GM19463 (cell line): ENCODE results near the gene F2.
"Not testable (repeated sequence)": the region's sequence is repeated elsewhere in the genome, so short reads cannot be mapped to it uniquely, and the experiment has no call there.

ENCODE experiments used
- ATAC-seq: cut with Tn5 transposase; IDR thresholded peaks from one replicate; pipeline ENCODE4 v1.9.1; 2021; ENCODE audit warnings: mild to moderate bottlenecking, moderate library complexity; ENCODE audit not compliant: unreplicated experiment

The F2 gene

DNA sequence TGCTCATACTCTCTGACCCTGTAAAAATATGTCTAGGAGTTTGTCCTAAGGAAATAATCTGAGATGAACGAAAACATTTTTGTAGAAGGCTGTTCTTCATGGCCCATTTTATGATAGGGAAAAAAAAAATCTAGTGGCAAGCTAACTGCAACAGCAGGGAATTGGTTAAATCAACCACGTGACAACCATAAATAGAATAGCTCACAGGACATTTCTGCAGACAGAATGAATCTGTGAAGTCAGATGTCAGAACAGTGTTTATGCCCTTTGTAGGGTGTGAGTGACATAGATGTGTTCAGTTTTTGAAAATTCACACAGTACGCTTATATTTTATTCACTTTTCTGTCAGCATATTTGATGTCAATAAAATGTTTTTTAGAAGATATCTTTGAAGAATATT, 34.6 kb upstream of the F2 start:
- ATAC-seq = no peak

DNA sequence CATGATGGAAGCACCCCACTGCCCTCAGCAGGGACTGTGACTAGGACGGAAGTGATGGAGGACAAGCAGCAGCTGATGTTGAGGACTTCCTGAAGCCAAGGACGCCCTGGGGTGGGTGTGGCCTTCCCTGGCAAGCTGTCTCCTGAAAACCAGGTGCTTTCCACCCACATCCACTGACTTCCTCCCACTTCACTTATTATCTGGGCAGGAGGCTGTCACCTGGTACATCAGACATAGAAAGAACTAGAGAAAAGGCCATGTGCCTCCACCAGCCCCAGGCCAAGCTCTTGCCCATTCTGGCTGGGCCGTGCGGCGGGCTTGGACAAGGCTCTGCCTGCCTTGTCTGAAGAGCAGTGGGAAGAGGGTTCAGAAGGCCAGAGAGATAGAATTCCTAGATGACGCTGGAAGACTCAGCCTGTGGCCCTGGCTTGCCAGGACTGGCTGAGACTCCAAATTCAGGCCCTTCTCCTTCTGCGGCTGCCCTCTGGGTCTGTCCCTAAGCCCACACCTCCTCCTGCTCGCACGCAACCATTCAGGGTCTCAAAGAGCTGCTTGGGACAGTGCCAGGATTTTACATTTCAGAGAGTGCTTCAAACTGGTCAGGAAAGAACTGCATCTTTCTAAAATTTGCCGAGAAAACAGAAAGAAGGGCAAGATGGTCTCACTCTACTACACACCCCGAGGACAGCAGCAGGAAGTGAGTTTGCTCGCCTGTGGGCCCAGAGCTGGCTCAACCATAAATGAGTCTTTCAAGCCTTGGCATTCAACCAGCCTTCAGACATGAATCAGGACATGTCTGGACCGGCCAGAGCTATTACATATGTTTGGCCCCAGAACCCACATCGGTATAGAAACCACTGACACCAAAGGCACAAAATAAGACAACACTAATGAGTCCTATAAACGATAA, 31.9 kb upstream of the F2 start:
- ATAC-seq = no peak

DNA sequence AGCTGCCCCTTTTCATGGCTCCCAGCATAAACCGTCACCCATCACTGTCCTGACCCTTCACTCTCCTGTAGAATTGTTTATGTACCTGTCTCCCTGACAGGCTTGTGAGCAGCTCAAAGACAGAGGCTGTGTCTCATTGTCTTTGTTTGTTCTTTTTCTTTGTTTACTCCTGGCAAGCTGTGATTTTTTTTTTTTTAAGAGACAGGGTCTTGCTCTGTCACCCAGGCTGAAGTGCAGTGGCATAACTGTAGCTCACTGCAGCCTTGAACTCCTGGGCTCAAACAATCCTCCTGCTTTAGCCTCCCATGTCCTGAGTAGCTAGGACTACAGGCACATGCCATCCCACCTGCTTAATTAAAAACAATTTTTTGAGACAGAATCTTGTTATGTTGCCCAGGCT, 28.3 kb upstream of the F2 start:
- ATAC-seq = no peak

DNA sequence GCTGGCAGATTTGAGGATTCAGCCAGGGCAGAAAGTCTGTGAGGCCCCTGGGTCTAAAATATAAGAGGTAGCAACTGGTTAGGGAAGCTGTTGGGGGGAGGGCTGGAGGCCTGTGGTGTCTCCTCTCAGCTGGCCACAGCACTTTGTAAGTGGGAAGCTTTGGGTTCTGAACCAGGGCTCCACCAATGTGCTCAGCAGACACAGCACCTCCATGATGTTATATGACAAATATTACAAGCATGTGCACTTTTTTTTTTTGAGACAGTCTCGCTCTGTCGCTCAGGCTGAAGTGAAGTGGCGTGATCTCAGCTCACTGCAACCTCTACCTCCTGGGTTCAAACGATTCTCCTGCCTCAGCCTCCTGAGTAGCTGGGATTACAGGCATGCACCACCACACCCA, 26.6 kb upstream of the F2 start:
- no peak for ATAC-seq

GRCh38 chr11:46693597-46694012, 25.4 kb upstream of the F2 start:
- ATAC-seq = no peak

GRCh38 chr11:46694072-46694471, 24.9 kb upstream of the F2 start:
- no peak for ATAC-seq

DNA sequence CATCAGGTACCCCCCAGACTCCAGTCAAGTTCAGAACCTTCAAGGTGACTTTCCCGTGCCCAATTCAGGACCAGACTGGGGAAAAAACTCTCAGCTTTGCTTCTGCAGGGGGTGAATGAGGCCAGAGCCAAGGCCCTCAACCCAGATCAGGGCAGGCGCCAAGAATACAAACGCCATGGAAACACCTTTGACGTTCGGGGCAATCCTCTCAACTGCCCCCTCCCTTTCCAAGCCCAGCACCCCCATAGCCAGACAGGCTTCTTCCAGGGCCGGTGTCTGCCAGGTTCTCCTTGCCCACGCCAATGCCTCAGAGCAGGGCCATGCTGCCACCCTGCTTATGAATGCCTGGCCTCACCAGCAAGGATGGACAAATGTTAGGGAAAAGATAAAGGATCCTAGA, 24.4 kb upstream of the F2 start:
- ATAC-seq = no peak

DNA sequence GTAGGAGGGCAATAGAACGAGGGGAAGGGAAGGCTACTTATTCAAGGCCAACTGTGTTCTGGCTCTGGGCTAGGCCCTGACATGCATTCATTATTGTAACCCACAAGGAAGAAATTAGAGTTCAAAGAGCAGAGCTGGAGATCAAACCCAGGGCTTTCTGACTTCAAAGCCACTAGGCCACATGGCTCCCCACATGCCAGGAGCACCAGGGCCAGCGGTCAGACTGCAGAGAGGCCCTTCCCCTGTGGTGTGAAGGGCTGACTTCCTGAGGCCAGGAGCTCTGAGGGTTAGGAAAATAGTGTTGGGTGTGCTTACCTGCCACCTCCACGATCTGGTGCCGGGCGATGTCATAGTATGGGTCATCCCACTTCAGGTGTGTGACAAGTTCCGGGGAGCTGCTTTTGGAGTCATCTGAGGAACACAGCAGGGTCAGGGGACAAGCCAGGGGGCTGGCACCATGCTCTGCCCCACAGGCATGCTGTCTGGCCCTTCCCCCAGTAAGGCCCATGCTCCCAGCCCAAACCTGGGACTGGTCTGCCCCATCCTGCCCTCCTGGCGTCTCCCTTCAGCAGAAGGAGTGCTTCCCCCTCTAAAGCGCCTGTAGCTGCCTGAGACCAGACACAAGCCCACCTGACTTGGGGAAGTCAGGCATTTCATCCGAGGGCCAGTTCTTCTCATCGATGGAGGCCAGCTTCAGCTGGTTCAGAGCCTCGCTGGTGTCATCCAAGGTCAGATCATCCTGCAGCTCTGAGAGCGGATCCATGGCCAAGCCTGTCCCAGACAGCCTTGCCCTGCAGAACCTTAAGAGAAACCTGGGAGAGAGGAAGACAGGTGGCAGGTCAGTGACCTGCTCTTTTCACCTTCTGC, 23.4 kb upstream of the F2 start:
- ATAC-seq = no peak

- no peak for ATAC-seq
These were observed 22.8 kb upstream of the F2 start for GRCh38 chr11:46696212-46696558.

- no peak for ATAC-seq
These were observed 21.7 kb upstream of the F2 start for GRCh38 chr11:46697303-46697702.

DNA sequence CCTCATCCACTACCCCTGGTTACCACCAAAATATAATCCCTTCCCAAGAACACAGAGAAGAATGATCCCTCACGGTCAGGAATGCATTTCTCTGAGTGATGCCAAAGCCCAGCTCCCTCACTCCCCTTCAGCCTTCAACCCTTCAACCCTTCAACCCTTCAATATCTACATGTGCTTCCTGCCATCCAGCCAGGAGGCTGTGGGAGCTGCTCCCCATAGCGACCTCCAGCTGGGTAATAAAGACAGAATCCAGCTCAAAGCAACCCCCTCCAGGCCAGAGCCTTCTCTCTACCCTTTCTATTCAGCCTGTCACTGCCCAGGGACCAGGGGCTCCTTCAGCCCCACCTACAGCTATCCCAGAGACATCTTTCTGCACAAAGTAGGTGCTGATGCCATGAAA, 21.3 kb upstream of the F2 start:
- no peak for ATAC-seq

DNA sequence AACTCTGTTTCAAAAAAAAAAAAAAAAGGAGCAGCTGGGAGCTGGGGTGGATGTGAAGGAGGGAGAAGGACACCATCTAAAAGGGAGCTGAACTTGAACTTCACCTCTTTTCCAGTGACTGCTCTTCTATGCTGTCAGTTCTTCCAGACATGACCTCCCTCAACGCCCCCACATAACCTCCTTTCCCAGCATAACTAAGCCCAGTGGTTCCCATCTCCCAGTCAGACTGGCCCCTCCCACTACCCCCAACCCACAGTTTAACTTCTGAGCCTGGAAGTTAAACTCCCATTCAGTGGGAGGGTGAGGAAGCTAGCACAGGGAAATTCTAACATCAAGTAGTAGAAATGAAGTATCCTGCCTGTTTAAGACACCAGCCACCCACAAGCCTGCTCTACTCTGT, 20.4 kb upstream of the F2 start:
- no peak for ATAC-seq

DNA sequence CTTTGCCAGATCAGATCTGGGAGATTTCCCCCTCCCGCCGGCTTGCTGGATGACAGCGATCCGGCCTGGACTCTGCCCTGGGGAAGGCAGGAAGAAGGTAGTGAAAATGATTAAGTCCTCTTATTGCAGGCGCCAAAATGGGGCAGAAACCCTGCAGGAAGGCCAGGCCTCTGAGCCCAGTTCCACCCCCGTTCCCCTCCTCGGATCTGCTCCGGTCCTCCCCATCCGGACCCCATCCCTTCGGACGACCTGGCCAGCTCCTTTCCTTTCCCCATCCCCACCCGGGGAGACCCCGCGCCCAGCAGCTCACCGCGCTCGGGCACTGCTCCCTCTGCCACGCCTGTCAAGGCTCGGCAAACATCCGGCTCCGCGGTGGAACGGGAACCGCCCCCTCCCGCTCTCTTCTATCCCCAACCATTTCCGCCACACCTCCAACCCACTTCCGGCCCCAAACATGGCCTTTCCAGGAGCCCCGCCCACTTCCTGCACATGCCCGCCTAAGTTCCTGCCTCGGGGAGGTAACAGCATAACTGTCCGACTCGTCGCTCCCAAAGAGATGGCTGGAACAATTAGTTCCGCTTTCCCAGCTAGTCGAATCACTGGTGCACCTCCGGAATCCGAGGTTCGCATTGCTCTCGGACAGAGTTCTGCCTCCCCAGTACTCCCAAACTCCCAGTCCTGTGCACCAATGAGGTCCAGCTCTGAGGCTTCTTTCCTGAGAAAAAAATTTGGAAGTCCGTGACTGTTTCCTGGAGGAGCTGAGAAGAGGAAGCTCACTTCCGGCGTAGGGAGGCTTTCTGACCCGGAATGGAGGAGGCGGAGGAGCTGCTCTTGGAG, 18.6 kb upstream of the F2 start, which contains the start of the genes ARHGAP1 and ZNF408:
ARHGAP1 (minus strand) TSS at position 379 of the 837 bp plus-strand sequence. CDS start 4,512 bp downstream, outside the sequence.
ZNF408 (plus strand) TSS at position 791 of the 837 bp plus-strand sequence; CDS start at position 808, 17 bp downstream.
- peak; percentile 97 for ATAC-seq

DNA sequence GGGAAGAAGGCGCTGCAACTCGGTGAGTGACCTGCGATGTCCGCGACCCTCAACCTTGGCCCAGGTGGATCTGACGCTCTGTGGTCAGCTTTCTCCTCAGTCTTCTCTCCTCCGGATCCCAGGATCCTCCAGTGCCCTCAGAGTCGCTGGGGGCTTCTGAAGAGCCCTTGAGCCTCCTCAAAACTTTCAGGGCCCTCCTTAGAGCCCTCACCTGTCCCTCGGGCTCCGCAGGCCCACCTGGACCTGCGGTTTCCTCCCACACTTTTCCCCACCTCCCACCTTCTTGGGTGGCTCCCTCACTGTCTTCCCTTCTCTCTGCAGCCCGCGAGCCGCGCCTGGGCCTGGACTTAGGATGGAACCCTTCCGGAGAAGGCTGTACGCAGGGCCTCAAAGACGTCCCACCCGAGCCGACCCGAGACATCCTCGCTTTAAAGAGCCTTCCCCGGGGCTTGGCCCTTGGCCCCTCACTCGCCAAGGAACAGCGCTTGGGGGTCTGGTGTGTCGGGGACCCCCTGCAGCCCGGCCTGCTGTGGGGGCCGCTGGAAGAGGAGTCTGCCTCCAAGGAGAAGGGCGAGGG, 17.8 kb upstream of the F2 start:
- ATAC-seq = no peak

DNA sequence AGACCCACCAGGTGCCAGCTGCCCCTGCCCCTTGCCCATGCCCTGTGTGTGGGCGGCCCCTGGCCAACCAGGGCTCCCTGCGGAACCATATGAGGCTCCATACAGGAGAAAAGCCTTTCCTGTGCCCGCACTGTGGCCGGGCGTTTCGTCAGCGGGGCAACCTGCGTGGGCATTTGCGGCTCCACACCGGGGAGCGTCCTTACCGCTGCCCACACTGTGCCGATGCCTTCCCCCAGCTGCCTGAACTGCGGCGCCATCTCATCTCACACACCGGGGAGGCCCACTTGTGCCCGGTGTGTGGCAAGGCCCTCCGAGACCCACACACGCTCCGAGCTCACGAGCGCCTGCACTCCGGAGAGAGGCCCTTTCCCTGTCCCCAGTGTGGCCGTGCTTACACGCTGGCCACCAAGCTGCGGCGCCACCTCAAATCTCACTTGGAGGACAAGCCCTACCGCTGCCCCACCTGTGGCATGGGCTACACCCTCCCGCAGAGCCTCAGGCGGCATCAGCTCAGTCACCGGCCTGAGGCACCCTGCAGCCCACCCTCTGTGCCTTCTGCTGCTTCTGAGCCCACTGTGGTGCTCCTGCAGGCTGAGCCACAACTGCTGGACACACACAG, 13.8 kb upstream of the F2 start:
- ATAC-seq = no peak

- no peak for ATAC-seq
These were observed 12.1 kb upstream of the F2 start for GRCh38 chr11:46706886-46707285.

DNA sequence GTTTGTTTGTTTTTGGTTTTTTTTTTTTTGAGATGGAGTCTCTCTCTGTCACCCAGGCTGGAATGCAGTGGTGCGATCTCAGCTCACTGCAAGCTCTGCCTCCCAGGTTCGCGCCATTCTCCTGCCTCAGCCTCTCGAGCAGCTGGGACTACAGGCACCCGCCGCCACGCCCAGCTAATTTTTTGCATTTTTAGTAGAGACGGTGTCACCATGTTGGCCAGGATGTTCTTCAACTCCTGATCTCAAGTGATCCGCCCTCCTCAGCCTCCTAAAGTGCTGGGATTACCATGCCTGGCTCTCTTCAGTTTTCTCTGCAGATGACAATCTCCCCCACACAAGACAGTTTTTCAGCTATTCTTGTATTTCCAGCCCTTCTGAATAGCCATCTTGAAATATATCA, 9.7 kb upstream of the F2 start:
- ATAC-seq = not testable (repeated sequence)

- no peak for ATAC-seq
These were observed 8.2 kb upstream of the F2 start for GRCh38 chr11:46710821-46711269.

GRCh38 chr11:46711303-46711702, 7.7 kb upstream of the F2 start:
- no peak for ATAC-seq
